DND-41 (cell line): ENCODE results near the gene CHD9.

Experiments
- ATAC-seq: fragments of 200-7000 bp; cut with Tn5 transposase; 3 replicates; pipeline ENCODE4 v1.9.1; 2021; ENCODE audit warnings: low read depth; ENCODE audit not compliant: insufficient read depth
- DNase-seq: peaks from one replicate; pipeline ENCODE4 v3.0.0-alpha.2; 2020
- H2AFZ ChIP-seq: 2 replicates; pipeline ENCODE4 v1.6.0; 2012; ENCODE audit warnings: low read depth, low read length
- H3K27ac ChIP-seq: 2 replicates; pipeline ENCODE4 v1.5.1; 2012; ENCODE audit warnings: low read length, inconsistent platforms
- H3K27me3 ChIP-seq: fragments of 200-600 bp; sonication (generic); 2 replicates; pipeline ENCODE4 v1.6.0; 2012; ENCODE audit warnings: low read length, mild to moderate bottlenecking, inconsistent platforms; ENCODE audit not compliant: insufficient read depth, poor library complexity
- H3K36me3 ChIP-seq: 2 replicates; pipeline ENCODE4 v1.5.1; 2012; ENCODE audit warnings: low read length, inconsistent platforms; ENCODE audit not compliant: insufficient read depth
- H3K4me1 ChIP-seq: 2 replicates; pipeline ENCODE4 v1.5.1; 2012; ENCODE audit warnings: mild to moderate bottlenecking, low read length; ENCODE audit not compliant: insufficient read depth
- H3K4me2 ChIP-seq: 2 replicates; pipeline ENCODE4 v1.6.0; 2012; ENCODE audit warnings: mild to moderate bottlenecking, moderate library complexity, low read length, inconsistent platforms; ENCODE audit not compliant: insufficient read depth
- H3K4me3 ChIP-seq, 2 experiments: fragments of 200-600 bp in 1 of 2; shearing (Covaris generic) in 1 of 2; 2 replicates each; pipeline ENCODE4 v1.5.1; 2012 to 2016; ENCODE audit warnings: inconsistent platforms in 2 of 2, low read length in 2 of 2, mild to moderate bottlenecking in 2 of 2, low read depth in 1 of 2, moderate library complexity in 1 of 2
- H3K79me2 ChIP-seq: 2 replicates; pipeline ENCODE4 v1.6.0; 2012; ENCODE audit warnings: low read length, inconsistent platforms; ENCODE audit not compliant: insufficient read depth
- H3K9ac ChIP-seq: 2 replicates; pipeline ENCODE4 v1.6.0; 2012; ENCODE audit warnings: low read depth, mild to moderate bottlenecking, inconsistent platforms, low read length, moderate library complexity
- H3K9me3 ChIP-seq: 2 replicates; pipeline ENCODE4 v1.5.1; 2012; ENCODE audit warnings: low read length, moderate library complexity, mild to moderate bottlenecking, inconsistent platforms; ENCODE audit not compliant: insufficient read depth, severe bottlenecking
- H4K20me1 ChIP-seq: 2 replicates; pipeline ENCODE4 v1.6.0; 2012; ENCODE audit warnings: low read length; ENCODE audit not compliant: insufficient read depth
- EZH2 ChIP-seq: IDR thresholded peaks from 3 replicates; pipeline ENCODE4 v1.6.1; 2012; ENCODE audit warnings: borderline replicate concordance, low read depth, mild to moderate bottlenecking, moderate library complexity, low read length, inconsistent platforms; ENCODE audit not compliant: severe bottlenecking
- TF ChIP-seq, protein P1 (sequence below): IDR thresholded peaks from 2 replicates; pipeline ENCODE4 v1.5.1; 2012; ENCODE audit warnings: borderline replicate concordance, low read length, moderate library complexity, mild to moderate bottlenecking; ENCODE audit not compliant: poor library complexity, severe bottlenecking; ENCODE audit errors: extremely low read depth

CHD9 gene

DNA sequence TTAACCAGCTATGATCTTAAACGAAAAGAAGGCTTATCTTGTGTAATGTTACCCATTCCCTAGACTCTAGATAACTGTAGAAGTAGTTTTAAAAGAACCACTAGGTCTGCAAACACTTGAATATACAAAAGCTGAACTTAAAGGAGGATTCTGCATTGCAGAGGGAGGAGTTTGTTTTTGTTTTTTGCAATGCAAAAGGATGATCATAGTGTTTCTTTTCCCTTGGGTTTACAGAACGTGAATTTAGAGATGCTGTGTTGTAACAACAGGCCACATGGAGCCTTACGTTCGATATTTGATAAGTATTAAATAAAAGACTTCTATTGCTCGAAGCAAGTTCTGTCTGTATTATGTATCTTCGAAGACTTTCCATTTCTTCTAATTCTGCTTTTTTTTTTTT lies 77.6 kb downstream of the CHD9 start:
- no peak overlapping the region for H2AFZ ChIP-seq
- H3K4me1 ChIP-seq: peaks cover 21% of the 10 kb centered on the region
- H4K20me1 ChIP-seq: peaks cover 11% of the 10 kb centered on the region
- H3K27ac ChIP-seq: no peak overlapping the region
- 0 out of 2 replicates have a peak, but pooled peaks cover 4% of the 10 kb centered on the region for H3K36me3 ChIP-seq
- H3K27me3 ChIP-seq: no peaks in the 10 kb centered on the region
- TF ChIP-seq, protein P1, sequence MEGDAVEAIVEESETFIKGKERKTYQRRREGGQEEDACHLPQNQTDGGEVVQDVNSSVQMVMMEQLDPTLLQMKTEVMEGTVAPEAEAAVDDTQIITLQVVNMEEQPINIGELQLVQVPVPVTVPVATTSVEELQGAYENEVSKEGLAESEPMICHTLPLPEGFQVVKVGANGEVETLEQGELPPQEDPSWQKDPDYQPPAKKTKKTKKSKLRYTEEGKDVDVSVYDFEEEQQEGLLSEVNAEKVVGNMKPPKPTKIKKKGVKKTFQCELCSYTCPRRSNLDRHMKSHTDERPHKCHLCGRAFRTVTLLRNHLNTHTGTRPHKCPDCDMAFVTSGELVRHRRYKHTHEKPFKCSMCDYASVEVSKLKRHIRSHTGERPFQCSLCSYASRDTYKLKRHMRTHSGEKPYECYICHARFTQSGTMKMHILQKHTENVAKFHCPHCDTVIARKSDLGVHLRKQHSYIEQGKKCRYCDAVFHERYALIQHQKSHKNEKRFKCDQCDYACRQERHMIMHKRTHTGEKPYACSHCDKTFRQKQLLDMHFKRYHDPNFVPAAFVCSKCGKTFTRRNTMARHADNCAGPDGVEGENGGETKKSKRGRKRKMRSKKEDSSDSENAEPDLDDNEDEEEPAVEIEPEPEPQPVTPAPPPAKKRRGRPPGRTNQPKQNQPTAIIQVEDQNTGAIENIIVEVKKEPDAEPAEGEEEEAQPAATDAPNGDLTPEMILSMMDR: no peak
- TF ChIP-seq EZH2: no peak
- ATAC-seq (no peak), DNase-seq (no peak)
- H3K4me2 ChIP-seq: peak overlapping the region; percentile 99; the same call in 1 of the 2 replicates
- 0 out of 2 replicates have a peak overlapping the region, but pooled peaks have one; percentile 80 for H3K9ac ChIP-seq
- H3K79me2 ChIP-seq: peaks cover 45% of the 10 kb centered on the region
- no peaks in the 10 kb centered on the region for H3K9me3 ChIP-seq
- H3K4me3 ChIP-seq: peak overlapping the region in 1 of 2 experiments; percentile 85; a peak in 1 of 4 replicates

DNA sequence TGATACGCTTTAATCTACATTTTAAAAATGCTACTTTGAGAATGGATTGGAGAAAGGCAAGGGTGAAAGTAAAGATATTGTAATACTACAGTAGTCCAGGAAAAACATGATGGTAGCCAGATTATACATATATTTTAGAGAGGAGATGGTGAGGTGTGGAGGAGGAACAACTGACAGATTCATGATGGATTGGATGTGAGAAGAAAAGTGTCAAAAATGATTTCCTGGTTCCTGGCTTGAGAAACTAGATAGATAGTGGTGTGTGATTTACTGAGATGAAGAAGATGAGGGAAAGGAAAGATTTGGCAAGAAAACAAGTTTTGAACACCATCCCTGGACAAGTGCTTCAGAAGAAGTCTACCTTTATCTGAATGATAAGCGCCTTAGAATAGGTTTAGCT lies 80.5 kb downstream of the CHD9 start:
- H2AFZ ChIP-seq: no peak overlapping the region
- H4K20me1 ChIP-seq: peaks cover 11% of the 10 kb centered on the region
- peaks cover 14% of the 10 kb centered on the region for H3K4me1 ChIP-seq
- no peak overlapping the region for H3K27ac ChIP-seq
- H3K4me3 ChIP-seq: no peak overlapping the region
- ATAC-seq (no peak), DNase-seq (no peak)
- H3K9ac ChIP-seq: no peak overlapping the region
- H3K36me3 ChIP-seq: 0 out of 2 replicates have a peak, but pooled peaks cover 4% of the 10 kb centered on the region
- no peak overlapping the region for H3K4me2 ChIP-seq
- H3K9me3 ChIP-seq: no peaks in the 10 kb centered on the region
- TF ChIP-seq, protein P1: no peak
- TF ChIP-seq EZH2: no peak
- peaks cover 70% of the 10 kb centered on the region for H3K79me2 ChIP-seq
- H3K27me3 ChIP-seq: no peaks in the 10 kb centered on the region

DNA sequence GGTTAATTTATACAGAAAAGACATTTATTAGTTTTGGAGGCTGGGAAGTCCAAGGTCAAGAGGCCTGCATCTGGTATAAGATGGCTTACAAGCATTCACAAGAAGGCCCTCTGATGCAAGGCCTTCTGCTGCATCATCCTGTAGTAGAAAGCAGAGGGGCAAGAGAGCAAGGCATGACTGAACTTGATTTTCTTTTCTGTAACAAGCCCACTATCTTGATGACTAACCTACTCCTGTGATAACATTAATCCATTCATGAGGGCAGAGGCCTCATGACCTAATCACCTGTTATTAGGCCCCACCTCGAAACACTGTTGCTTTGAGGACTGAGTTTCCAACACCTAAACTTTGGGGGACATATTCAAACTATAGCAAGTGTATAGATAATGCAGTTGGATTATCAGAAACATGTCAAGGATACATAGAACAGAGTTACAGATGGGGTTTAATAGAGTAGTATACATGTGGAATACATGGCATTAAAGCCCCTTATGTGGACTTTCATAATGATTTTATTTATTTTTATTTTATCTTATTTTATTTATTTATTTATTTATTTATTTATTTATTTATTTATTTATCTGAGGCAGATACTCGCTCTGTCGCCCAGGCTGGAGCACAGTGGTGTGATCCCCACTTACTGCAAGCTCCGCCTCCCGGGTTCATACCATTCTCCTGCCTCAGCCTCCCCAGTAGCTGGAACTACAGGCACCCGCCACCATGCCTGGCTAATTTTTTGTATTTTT lies 88.2 kb downstream of the CHD9 start:
- Histone ChIP-seq H3K79me2 (peaks cover 68% of the 10 kb centered on the region), H3K27ac (no peak overlapping the region)
- no peak for DNase-seq

More for the DNA sequence above, 88.2 kb downstream of the CHD9 start:
- TF ChIP-seq EZH2: no peak
- TF ChIP-seq, protein P1: no peak
- Histone ChIP-seq H3K4me1 (no peaks in the 10 kb centered on the region), H3K4me3 (no peak overlapping the region), H3K9me3 (peaks cover 1% of the 10 kb centered on the region), H3K4me2 (no peak overlapping the region), H3K36me3 (no peaks in the 10 kb centered on the region), H3K9ac (no peak overlapping the region), H2AFZ (no peak overlapping the region), H4K20me1 (no peaks in the 10 kb centered on the region), H3K27me3 (no peaks in the 10 kb centered on the region)
- no peak for ATAC-seq
